Thyroid gland (tissue), 4 donors: ENCODE results near the gene RAD21L1. TPM values are rescaled to one million over a fixed set of nuclear protein-coding genes. Genes with fewer than 3 reads are reported as not detected.

Experiments
- DNase-seq, 2 donors: peaks; one replicate each; pipeline ENCODE4 v3.0.0-alpha.2; 2019
- H3K27ac ChIP-seq, 3 donors: fragments of 200-600 bp; sonication (generic); 1 replicate in 2 of 3; 2 replicates in 1 of 3; pipeline ENCODE4 v1.5.1; 2016 to 2019; ENCODE audit warnings: mild to moderate bottlenecking in 1 of 3, moderate library complexity in 1 of 3
- H3K27me3 ChIP-seq: fragments of 200-600 bp; sonication (generic); one replicate; pipeline ENCODE4 v1.5.1; 2019
- H3K36me3 ChIP-seq, 2 donors: fragments of 200-600 bp; sonication (generic); one replicate each; pipeline ENCODE4 v1.5.1; 2016 to 2019
- H3K4me1 ChIP-seq, 2 donors: fragments of 200-600 bp; sonication (generic); one replicate each; pipeline ENCODE4 v1.5.1; 2017 to 2019
- H3K4me3 ChIP-seq, 3 donors: fragments of 200-600 bp; sonication (generic); replicated peaks in 1 of 3; 1 replicate in 2 of 3; 2 replicates in 1 of 3; pipeline ENCODE4 v1.5.1; 2016; ENCODE audit warnings: mild to moderate bottlenecking in 1 of 3
- H3K9me3 ChIP-seq: fragments of 200-600 bp; sonication (generic); one replicate; pipeline ENCODE4 v1.5.1; 2017
- CTCF ChIP-seq, 6 experiments: fragments of 200-600 bp in 3 of 6; fragments of 450-650 bp in 3 of 6; sonication (generic) in 3 of 6; IDR thresholded peaks; one replicate each; pipeline ENCODE4 v1.5.1; 2016 to 2019; ENCODE audit warnings: antibody characterized with exemption in 6 of 6, mild to moderate bottlenecking in 2 of 6, inconsistent platforms in 1 of 6, moderate library complexity in 1 of 6
- POLR2A ChIP-seq, 2 donors: fragments of 450-650 bp; IDR thresholded peaks; one replicate each; pipeline ENCODE4 v1.6.1; 2017; ENCODE audit warnings: antibody characterized with exemption in 2 of 2, mild to moderate bottlenecking in 2 of 2, moderate library complexity in 1 of 2
- WGBS, 2 donors: methylation state at CpG; one replicate each; pipeline ENCODE4 v1.1.5; 2017; 5-methylcytosine and 5-hydroxymethylcytosine counted together
- intact Hi-C: fragments of 100-400 bp; cut with DNase I; formaldehyde crosslinking; loops from one replicate; pipeline ENCODE4 v1.15.1; 2023
- total RNA-seq, 4 donors: library from RNA; depleted of rRNA; stranded (reverse); fragments of >200 nt; gene quantifications; one replicate each; pipeline ENCODE4 v1.2.3, GENCODE V29; 2016

RAD21L1 gene
- total RNA-seq, 4 donors from 2014 or later, result not detected

DNA sequence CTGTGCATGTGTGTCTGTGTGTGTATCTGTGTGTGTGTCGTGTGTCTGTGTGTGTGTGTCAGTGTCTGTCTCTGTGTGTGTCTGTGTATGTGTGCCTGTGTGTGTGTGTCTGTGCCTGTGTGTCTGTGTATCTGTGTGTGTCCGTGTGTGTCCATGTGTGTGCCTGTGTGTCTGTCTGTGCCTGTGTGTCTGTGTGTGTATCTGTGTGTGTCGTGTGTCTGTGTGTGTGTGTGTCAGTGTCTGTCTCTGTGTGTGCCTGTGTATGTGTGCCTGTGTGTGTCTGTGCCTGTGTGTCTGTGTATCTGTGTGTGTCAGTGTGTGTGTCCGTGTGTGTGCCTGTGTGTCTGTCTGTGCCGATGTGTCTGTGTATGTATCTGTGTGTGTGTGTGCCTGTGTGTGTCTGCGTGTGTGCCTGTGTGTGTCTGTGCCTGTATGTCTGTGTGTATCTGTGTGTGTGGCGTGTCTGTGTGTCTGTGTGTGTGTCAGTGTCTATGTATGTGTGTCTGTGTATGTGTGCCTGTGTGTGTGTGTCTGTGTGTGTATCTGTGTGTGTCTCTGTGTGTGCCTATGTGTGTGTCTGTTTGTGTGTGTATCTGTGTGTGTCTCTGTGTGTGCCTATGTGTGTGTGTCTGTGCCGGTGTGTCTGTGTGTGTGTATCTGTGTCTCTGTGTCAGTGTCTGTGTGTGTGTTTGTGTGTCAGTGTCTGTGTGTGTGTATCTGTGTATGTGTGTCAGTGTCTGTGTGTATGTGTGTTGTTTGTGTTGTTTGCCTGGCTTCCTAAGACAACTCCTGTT is 51.9 kb downstream of the RAD21L1 start:
- Histone ChIP-seq H3K4me3 (no peak overlapping the region), H3K27ac (no peak overlapping the region), H3K27me3 (no peaks in the 10 kb centered on the region), H3K36me3 (no peaks in the 10 kb centered on the region), H3K9me3 (no peaks in the 10 kb centered on the region), H3K4me1 (peaks cover 13 to 26% of the 10 kb centered on the region in 2 donors)
- intact Hi-C loops, result no loop called here
- 91 to 92% methylated on average over 7 to 8 of the region's 8 CpGs for WGBS, 2 donors
- TF ChIP-seq CTCF (IDR thresholded peaks at IDR 0.05), result no peak
- no peak for TF ChIP-seq POLR2A (IDR thresholded peaks at IDR 0.05)
- DNase-seq, result no peak

GRCh38 chr20:1278993-1279392 is 53.1 kb downstream of the RAD21L1 start:
- DNase-seq, result no peak
- intact Hi-C loops, result no loop called here
- no peaks in the 10 kb centered on the region for H3K27me3 ChIP-seq
- H3K36me3 ChIP-seq, result no peaks in the 10 kb centered on the region
- 95 to 96% methylated on average over 4 of the region's 4 CpGs for WGBS, 2 donors
- no peak overlapping the region for H3K4me3 ChIP-seq
- no peak overlapping the region for H3K27ac ChIP-seq
- no peak for TF ChIP-seq CTCF (IDR thresholded peaks at IDR 0.05)
- no peak for TF ChIP-seq POLR2A (IDR thresholded peaks at IDR 0.05)
- no peaks in the 10 kb centered on the region for H3K9me3 ChIP-seq
- H3K4me1 ChIP-seq, result peaks cover 2 to 14% of the 10 kb centered on the region in 2 donors

GRCh38 chr20:1280195-1281102 is 54.6 kb downstream of the RAD21L1 start:
- no peak for DNase-seq
- no peak overlapping the region for H3K4me3 ChIP-seq
- H3K27me3 ChIP-seq, result no peaks in the 10 kb centered on the region
- intact Hi-C loops, result no loop called here
- no peaks in the 10 kb centered on the region for H3K36me3 ChIP-seq
- H3K9me3 ChIP-seq, result no peaks in the 10 kb centered on the region
- H3K4me1 ChIP-seq, result peaks cover 0 to 14% of the 10 kb centered on the region in 2 donors
- TF ChIP-seq POLR2A (IDR thresholded peaks at IDR 0.05) (no peak), CTCF (IDR thresholded peaks at IDR 0.05) (no peak)
- H3K27ac ChIP-seq, result no peak overlapping the region
- WGBS, 2 donors, result 77 to 83% methylated on average over 6 of the region's 6 CpGs

DNA sequence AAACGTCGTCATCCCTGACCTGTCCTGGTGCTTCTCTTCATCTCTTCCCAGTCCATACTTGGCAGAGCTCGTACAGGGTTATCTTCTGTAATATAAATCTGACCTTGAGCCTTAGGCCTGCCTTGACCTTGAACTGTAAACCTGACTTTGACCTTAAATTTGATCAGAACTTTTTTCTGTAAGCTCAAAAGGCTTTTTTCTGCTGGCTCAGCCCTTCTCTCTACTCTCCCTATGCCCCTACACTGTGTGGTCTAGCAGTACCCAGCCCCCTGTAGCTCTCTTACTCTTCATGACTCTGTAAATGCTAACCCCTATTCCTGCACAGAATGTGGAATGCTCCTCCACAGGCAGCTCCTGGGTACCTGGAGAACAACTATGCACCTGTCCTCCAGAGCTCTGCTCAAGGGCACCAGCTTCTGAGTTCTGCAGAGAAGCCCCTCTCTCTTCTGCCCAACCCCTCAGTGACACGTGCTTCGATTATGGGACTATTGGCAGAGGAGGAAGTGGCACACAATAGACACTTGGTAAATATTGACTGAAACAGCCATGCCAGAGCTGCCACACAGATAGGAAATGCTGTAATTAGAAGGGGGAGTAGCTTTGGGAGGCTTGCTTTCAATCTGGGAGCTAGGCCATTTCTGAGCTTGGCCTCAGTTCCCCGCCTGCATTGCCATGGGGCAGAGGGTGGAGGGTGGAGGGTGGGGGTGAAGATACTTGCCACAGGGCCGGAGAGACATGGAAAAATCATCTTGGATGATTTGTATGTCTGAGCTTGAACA is 55.6 kb downstream of the RAD21L1 start:
- H3K4me3 ChIP-seq, result no peak overlapping the region
- peaks cover 0 to 8% of the 10 kb centered on the region in 2 donors for H3K4me1 ChIP-seq
- DNase-seq, result no peak
- no peaks in the 10 kb centered on the region for H3K36me3 ChIP-seq
- 79 to 87% methylated on average over 7 of the region's 7 CpGs for WGBS, 2 donors
- H3K27me3 ChIP-seq, result no peaks in the 10 kb centered on the region
- no peak for TF ChIP-seq POLR2A (IDR thresholded peaks at IDR 0.05)
- TF ChIP-seq CTCF (IDR thresholded peaks at IDR 0.05), result no peak
- intact Hi-C loops, result no loop called here
- no peak overlapping the region for H3K27ac ChIP-seq
- H3K9me3 ChIP-seq, result no peaks in the 10 kb centered on the region
